ENCODE results near the gene SYNPR.

- TF ChIP-seq CTCF (IDR thresholded peaks at IDR 0.05; ENCODE audit: insufficient read depth, low read length) (no peak), SPI1 (IDR thresholded peaks at IDR 0.05; ENCODE audit: borderline replicate concordance, low read depth) (no peak), POLR2AphosphoS5 (IDR thresholded peaks at IDR 0.05; ENCODE audit: low read depth) (no peak)
- TF ChIP-seq, protein P1, sequence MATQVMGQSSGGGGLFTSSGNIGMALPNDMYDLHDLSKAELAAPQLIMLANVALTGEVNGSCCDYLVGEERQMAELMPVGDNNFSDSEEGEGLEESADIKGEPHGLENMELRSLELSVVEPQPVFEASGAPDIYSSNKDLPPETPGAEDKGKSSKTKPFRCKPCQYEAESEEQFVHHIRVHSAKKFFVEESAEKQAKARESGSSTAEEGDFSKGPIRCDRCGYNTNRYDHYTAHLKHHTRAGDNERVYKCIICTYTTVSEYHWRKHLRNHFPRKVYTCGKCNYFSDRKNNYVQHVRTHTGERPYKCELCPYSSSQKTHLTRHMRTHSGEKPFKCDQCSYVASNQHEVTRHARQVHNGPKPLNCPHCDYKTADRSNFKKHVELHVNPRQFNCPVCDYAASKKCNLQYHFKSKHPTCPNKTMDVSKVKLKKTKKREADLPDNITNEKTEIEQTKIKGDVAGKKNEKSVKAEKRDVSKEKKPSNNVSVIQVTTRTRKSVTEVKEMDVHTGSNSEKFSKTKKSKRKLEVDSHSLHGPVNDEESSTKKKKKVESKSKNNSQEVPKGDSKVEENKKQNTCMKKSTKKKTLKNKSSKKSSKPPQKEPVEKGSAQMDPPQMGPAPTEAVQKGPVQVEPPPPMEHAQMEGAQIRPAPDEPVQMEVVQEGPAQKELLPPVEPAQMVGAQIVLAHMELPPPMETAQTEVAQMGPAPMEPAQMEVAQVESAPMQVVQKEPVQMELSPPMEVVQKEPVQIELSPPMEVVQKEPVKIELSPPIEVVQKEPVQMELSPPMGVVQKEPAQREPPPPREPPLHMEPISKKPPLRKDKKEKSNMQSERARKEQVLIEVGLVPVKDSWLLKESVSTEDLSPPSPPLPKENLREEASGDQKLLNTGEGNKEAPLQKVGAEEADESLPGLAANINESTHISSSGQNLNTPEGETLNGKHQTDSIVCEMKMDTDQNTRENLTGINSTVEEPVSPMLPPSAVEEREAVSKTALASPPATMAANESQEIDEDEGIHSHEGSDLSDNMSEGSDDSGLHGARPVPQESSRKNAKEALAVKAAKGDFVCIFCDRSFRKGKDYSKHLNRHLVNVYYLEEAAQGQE (IDR thresholded peaks at IDR 0.05; ENCODE audit: insufficient replicate concordance, low read depth) = no peak
These were observed 122.2 kb downstream of the SYNPR start for GRCh38 chr3:63400246-63400860.

Measured in HL-60 (cell line).